Islet of Langerhans (tissue), 1 donor: ENCODE measurements around the gene DERA.

Source experiments
- FAIRE-seq: peaks from one replicate; lab custom pipeline; 2011; peaks lifted over from hg19 to GRCh38; lab: Jason Lieb, UNC

The DERA gene

GRCh38 chr12:16076557-16076956 is 165.4 kb downstream of the DERA start:
- FAIRE-seq: no peak

GRCh38 chr12:16076970-16077522 is 165.9 kb downstream of the DERA start:
- FAIRE-seq: no peak

GRCh38 chr12:16086462-16086861 is 175.3 kb downstream of the DERA start:
- no peak for FAIRE-seq

- FAIRE-seq: no peak
Measured at GRCh38 chr12:16086942-16087341, 175.8 kb downstream of the DERA start.
